ENCODE measurements around the gene IFNL2.
"Not testable (repeated sequence)": the region's sequence is repeated elsewhere in the genome, so short reads cannot be mapped to it uniquely, and the experiment has no call there.

The IFNL2 gene

GRCh38 chr19:39268085-39268484 lies at the start of gene IFNL2:
IFNL2 (plus strand) TSS chr19:39268396; CDS start chr19:39268569, 173 bp downstream.
- DNase-seq (ENCODE audit: low read depth), result not testable (repeated sequence)

DNA sequence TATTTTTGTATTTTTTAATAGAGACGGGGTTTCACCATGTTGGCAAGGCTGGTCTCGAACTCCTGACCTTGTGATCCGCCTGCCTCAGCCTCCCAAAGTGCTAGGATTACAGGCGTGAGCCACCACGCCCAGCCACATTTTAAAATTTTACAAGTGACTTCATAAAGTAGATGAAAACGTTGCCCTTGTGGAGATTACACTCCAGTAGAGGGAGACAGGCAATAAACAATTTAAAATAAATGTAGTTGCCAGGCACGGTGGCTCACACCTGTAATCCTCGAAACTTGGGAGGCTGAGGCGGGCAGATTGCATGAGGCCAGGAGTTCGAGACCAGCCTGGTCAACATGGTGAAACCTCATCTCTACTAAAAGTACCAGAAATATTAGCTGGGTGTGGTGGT lies 49.1 kb upstream of the IFNL2 start:
- not testable (repeated sequence) for DNase-seq (ENCODE audit: low read depth)

DNA sequence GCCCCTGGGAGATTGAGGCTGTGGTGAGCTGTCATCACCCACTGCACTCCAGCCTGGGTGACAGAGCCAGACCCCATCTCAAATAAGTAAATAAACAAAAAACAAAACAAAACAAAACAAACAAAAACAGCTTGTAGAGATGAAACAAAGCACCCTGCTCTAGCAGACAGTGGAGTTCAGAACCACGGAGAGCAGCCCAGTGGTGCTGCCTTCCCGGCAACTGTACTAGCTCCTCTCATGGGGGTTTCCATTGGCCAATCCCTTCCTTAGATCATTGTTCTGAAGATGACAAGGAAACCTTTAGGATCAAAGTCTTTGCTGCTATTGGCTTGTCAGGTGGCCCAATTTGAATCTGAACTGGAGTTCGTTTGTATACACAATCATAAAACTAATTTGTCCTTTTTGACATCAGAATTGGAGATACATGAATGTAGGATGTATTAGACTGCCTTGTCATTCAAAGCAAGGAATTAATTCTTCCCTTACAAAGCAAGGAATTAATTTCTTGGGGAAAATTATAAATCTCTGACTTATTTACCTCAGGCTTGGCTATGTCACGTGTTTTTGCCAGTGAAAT lies 44.4 kb upstream of the IFNL2 start:
- peak; percentile 41 for DNase-seq (ENCODE audit: low read depth)

DNA sequence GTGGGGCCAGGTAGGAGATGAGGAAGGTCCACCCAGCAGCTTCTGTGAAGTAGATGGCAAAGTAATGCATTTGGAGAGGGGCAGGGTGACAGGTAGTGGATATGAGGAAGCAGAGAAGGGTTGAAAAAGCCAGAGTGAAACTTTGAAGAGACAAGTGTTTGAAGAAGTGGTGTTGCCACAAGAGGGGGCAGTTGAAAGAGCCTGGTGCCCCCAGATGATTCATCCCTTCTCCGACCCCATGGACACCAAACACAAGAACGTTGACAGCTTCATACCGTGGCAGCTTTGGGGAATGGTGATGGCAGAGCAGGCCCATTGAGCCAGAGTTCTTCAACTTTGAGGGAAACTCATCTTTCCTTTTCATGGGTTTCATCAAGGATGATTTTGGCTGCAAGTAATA lies 43.3 kb upstream of the IFNL2 start:
- DNase-seq (ENCODE audit: low read depth), result no peak

GRCh38 chr19:39230096-39230764 lies 38.0 kb upstream of the IFNL2 start:
- DNase-seq (ENCODE audit: low read depth), result no peak

DNA sequence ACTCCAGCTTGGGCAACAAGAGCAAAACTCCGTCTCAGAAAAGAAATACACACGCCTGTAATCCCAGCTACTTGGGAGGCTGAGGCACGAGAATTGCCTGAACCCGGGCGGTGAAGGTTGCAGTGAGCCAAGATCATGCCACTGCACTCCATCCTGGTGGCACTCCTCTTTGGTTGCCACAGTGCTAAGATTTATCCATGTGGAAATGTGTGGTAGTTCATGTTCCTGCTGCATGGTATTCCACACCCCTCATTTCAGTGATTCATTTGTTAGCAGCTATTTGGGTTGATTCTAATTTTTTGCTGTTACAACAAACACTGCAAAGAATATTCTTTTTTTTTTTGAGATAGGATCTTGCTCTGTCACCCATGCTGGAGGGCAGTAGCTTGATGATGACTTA lies 35.5 kb upstream of the IFNL2 start:
- no peak for DNase-seq (ENCODE audit: low read depth)

GRCh38 chr19:39236527-39236926 lies 31.7 kb upstream of the IFNL2 start:
- DNase-seq (ENCODE audit: low read depth), result no peak

DNA sequence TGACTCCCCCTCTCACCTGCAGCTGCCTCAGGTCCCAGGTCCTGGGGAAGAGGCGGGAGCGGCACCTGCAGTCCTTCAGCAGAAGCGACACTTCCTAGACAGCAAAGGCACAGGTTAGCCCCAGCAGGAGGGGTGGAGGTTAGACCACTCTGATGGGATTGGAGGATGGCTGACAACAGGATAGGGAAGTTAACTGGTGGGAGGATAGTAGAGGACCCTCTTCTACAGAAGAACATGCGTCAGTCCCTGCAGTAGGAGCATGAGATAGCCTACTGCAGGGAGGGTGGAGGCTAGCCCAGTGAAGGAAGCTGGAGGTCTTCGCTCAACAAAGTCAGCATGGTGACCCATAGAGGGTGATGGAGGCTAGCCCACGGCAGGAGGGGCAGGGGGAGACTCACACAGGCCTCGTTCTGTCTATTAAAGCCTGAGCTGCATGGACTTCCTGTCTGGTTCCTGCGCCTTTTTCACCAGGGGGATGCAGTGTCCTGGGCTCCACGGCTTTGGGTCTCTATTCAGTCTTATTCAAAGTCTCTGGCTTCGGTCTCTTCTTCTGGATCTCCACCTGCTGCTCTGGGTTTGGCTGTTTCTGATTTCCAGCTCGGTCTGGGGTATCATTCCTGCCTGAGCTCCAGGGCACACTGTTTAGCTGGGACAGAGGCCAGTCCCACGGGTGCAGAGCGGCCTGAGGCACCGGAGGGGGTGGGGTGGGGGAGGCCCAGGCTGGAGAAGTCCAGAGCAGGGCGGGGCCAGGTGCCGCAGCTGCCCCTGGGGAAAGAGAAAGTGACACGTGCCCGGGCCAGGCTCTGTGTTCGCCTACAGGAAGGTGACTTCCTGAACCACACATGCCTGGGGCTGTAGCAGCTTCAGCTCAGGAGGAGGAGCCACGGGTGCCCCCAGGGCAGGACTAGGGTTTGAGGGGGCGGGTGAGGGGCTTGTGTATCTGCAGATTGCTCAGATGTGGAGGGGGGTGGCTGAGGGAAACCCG lies 30.7 kb upstream of the IFNL2 start:
- no peak for DNase-seq (ENCODE audit: low read depth)

- no peak for DNase-seq (ENCODE audit: low read depth)
Observed at GRCh38 chr19:39238209-39238608, 30.0 kb upstream of the IFNL2 start.

- no peak for DNase-seq (ENCODE audit: low read depth)
Observed at GRCh38 chr19:39238944-39239343, 29.3 kb upstream of the IFNL2 start.

- DNase-seq (ENCODE audit: low read depth), result no peak
Observed at GRCh38 chr19:39240421-39240820, 27.8 kb upstream of the IFNL2 start.

GRCh38 chr19:39243741-39244140 lies 24.5 kb upstream of the IFNL2 start:
- DNase-seq (ENCODE audit: low read depth), result not testable (repeated sequence)

GRCh38 chr19:39244410-39245100 lies 23.6 kb upstream of the IFNL2 start, which contains the start of gene IFNL3:
IFNL3 (minus strand) TSS chr19:39245006; CDS start chr19:39244967, 39 bp downstream.
- DNase-seq (ENCODE audit: low read depth), result not testable (repeated sequence)

DNA sequence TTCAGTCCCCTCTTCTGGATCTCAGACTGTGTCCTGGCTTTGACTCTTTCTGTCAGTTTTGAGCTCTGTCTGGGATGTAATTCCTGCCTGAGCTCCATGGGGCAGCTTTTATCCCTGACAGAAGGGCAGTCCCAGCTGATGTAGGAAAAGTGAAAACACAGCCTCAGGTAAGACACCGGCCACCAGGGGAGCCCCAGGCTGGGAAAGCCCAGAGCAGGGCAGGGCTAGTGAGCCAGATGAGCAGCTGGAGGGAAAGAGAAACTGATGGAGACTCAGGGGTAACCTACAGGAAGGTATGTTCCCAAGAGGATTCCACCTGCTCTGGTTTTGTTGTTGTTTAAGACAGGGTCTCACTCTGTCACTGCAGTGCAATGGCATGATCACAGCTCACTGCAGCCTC lies 23.0 kb upstream of the IFNL2 start:
- DNase-seq (ENCODE audit: low read depth), result not testable (repeated sequence)

DNA sequence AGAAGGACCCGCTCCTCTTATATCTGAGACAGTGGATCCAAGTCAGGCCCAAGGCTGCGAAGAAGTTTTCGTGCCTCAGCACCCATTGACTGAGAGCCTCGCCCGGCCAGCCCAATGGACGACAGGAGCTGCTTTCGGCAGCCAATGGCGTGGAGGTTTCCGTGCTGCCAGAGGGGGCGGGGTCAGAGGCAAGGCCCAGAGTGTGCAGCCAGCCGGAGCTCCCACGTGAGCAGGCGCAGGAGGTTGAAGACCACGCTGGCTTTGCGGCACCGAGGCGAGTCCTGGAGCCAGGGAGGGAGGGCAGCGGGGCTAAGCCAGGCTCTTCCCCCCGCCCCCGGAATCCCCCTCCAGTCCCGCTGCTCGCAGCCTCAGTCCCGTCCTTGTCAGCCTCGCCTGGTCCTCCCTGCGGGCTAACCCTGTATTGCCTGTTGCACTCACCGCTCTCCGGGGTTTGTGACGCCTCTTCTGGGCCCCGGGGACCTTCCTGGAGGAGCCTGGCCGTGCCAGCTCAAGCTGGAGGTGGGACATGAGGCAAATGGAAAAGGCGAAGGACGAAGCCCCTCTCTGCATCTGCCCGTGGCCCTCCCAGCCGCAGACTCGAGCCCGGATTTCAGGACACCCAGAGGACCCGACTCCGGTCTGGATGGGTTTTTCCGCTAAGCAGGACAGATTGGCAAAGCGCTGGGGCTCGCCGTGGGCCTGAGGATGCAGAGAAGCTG lies 21.1 kb upstream of the IFNL2 start:
- DNase-seq (ENCODE audit: low read depth), result peak; percentile 28

DNA sequence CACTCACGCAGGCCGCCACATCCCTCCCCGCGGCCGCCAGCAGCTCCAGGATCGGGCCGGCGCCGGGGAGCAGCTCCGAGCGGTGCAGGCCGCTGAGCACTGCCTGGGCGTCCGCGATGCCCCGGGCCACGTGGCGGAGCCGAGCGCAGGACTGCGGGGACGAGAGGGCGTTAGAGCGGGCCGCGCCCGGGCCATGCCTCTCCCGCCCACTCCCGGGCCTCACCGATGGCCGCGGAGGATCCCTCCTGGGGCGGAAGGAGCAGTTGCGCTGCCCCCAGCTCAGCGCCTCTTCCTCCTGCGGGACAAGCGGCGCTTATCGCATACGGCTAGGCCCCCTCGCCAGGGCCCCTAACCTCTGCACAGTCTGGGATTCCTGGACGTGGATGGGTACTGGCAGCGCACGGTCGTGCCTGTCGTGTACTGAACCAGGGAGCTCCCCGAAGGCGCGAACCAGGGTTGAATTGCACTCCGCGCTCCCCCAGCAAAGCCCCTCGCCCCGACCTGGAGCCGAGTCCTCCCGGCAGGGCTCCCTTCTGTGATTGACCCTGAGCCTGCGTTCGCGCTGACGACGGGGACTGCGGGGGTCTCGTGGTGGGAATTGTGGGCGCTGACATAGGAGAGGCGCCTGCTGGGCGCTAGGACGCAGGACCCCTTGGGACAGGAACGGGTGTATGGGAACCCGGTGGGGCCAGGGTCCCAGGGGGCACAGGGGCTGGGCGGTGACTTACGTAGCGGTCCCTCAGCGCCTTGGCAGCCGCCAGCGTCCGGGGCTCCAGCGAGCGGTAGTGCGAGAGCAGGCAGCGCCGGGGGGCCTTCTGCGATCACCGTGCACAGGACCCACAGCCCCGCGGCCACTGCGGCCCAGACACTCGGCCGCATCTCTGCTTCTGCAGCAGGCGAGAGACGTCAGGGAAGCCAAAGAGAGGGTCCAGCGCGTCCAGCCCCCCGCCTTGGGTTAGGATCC lies 20.2 kb upstream of the IFNL2 start:
- DNase-seq (ENCODE audit: low read depth), result no peak

- DNase-seq (ENCODE audit: low read depth), result no peak
Observed at GRCh38 chr19:39248806-39249205, 19.4 kb upstream of the IFNL2 start, which contains the start of gene IFNL4. IFNL4 (minus strand) TSS chr19:39248856.

DNA sequence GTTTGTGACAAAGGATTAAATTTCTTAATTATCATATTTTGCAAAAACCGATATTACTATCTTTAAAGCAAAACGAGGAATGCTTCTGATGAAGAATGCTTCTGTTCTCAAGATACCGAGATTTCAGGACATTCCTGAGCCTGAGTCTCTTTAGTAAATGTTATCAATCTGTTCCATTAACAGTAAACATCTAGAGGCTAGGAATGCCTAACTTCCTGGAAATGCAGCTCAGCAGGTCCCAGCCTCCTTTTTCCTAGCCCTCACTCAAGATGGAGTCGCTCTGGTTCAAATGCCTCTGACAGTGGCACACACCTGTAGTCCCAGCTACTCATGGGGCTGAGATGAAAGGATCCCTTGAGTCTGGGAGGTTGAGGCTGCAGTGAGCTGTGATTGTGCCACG lies 17.1 kb upstream of the IFNL2 start:
- no peak for DNase-seq (ENCODE audit: low read depth)

DNA sequence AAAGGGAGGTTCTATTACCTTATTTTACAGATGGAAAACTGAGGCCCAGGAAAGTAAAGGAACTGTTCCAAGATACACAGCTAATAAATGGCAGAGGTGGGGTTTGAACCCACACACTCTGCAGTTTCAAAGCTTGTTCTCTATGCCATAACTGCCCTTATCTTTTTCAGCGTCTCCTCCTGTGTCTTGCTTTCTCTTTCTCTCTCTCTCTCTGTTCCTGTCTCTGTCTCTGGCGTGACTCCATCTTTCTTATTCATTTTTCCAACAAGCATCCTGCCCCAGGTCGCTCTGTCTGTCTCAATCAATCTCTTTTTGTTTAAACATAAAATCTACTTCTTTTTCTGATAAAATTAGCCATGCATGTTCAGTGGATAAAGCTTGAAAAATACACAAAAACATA lies 16.4 kb upstream of the IFNL2 start:
- DNase-seq (ENCODE audit: low read depth), result no peak

DNA sequence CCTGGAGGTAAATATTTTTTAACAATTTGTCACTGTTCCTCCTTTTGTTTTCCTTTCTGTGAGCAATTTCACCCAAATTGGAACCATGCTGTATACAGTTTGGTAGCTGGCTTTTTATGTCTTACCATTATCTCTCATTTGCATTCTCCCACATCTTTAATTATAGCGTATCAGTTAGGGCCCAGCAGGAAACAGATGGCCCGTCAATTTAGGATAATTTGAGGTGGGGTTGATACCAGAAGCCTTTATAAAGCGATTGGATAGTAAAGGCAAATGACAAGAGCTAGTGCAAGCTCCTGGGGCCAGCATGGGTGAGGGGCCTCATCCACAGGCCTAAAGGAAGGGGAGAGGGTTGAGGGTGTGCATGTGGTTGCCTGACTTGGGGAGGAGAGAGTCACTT lies 15.7 kb upstream of the IFNL2 start:
- DNase-seq (ENCODE audit: low read depth), result no peak
